Body of pancreas (tissue), 4 donors: ENCODE data around the gene RAB5B. TPM values are rescaled to one million over a fixed set of nuclear protein-coding genes. Genes with fewer than 3 reads are reported as not detected.

ENCODE experiments used
- ATAC-seq: fragments of 150-250 bp; one replicate; pipeline ENCODE4 v1.9.1; 2016
- DNase-seq, 4 donors: peaks; one replicate each; pipeline ENCODE4 v3.0.0-alpha.2; 2019
- H3K27ac ChIP-seq, 4 donors: fragments of 200-600 bp; sonication (generic); 1 replicate in 3 of 4; 2 replicates in 1 of 4; pipeline versions ENCODE4 v1.5.1 to v1.6.1; 2016 to 2019; ENCODE audit warnings: mild to moderate bottlenecking in 1 of 4, mixed read lengths in 1 of 4, moderate library complexity in 1 of 4
- H3K27me3 ChIP-seq, 2 donors: fragments of 200-600 bp; sonication (generic); one replicate each; pipeline ENCODE4 v1.6.0; 2016; ENCODE audit warnings: mild to moderate bottlenecking in 1 of 2
- H3K36me3 ChIP-seq, 2 donors: fragments of 200-600 bp; sonication (generic); replicated peaks in 1 of 2; 2 replicates each; pipeline ENCODE4 v1.5.1; 2016; ENCODE audit warnings: low read depth in 2 of 2; ENCODE audit not compliant: insufficient read depth in 1 of 2
- H3K4me1 ChIP-seq: fragments of 200-600 bp; sonication (generic); one replicate; pipeline ENCODE4 v1.6.0; 2016
- H3K4me3 ChIP-seq, 2 donors: fragments of 200-600 bp; sonication (generic); 1 replicate in 1 of 2; 2 replicates in 1 of 2; pipeline ENCODE4 v1.5.1; 2016 to 2019
- H3K9me3 ChIP-seq, 3 donors: fragments of 200-600 bp; sonication (generic); 1 replicate in 2 of 3; 2 replicates in 1 of 3; pipeline ENCODE4 v1.5.1; 2016
- CTCF ChIP-seq, 7 experiments: fragments of 450-650 bp in 4 of 7; fragments of 200-600 bp in 3 of 7; sonication (generic) in 3 of 7; IDR thresholded peaks; one replicate each; pipeline ENCODE4 v1.5.1; 2016 to 2019; ENCODE audit warnings: antibody characterized with exemption in 7 of 7
- POLR2A ChIP-seq, 3 donors: fragments of 450-650 bp; IDR thresholded peaks; one replicate each; pipeline ENCODE4 v1.6.1; 2016; ENCODE audit warnings: antibody characterized with exemption in 3 of 3, mild to moderate bottlenecking in 2 of 3
- WGBS, 2 donors: methylation state at CpG; one replicate each; pipeline ENCODE4 v1.1.5; 2017; 5-methylcytosine and 5-hydroxymethylcytosine counted together
- intact Hi-C: fragments of 100-400 bp; cut with DNase I; formaldehyde crosslinking; loops from one replicate; pipeline ENCODE4 v1.15.1; 2023
- total RNA-seq, 2 donors: library from RNA; depleted of rRNA; stranded (reverse); fragments of >200 nt; gene quantifications; one replicate each; pipeline ENCODE4 v1.1.0, GENCODE V29; 2016

Gene RAB5B
- total RNA-seq, 2 donors from 2014 or later = 28.3 to 33.9 TPM

- TF ChIP-seq CTCF (IDR thresholded peaks at IDR 0.05) = no peak
- peak; percentile 48 to 81 (median 79) for TF ChIP-seq POLR2A (IDR thresholded peaks at IDR 0.05)
- no peaks in the 10 kb centered on the region for H3K27me3 ChIP-seq
- 3 to 4% methylated on average over 14 to 49 of the region's 49 CpGs for WGBS, 2 donors
- H3K4me1 ChIP-seq = peaks cover 47% of the 10 kb centered on the region
- intact Hi-C loops = no loop called here
- DNase-seq (peak; percentile 91 to 95 (median 92)), ATAC-seq (peak; percentile 67)
- no peaks in the 10 kb centered on the region for H3K9me3 ChIP-seq
- H3K4me3 ChIP-seq = peak within 1 kb of the TSS; percentile 75 to 85
- H3K36me3 ChIP-seq = no peaks in the 10 kb centered on the region
- peak within 1 kb of the TSS; percentile 94 to 97 (median 95) for H3K27ac ChIP-seq
Measured at GRCh38 chr12:55927588-55928502, 46.0 kb upstream of the RAB5B start, which contains the start of gene PYM1. Gene PYM1 (minus strand): TSS chr12:55927894. CDS start chr12:55927761, 133 bp downstream.

GRCh38 chr12:55929306-55929791 is 44.5 kb upstream of the RAB5B start:
- H3K4me1 ChIP-seq = peaks cover 58% of the 10 kb centered on the region
- H3K9me3 ChIP-seq = no peaks in the 10 kb centered on the region
- no peaks in the 10 kb centered on the region for H3K36me3 ChIP-seq
- no peak for TF ChIP-seq POLR2A (IDR thresholded peaks at IDR 0.05)
- TF ChIP-seq CTCF (IDR thresholded peaks at IDR 0.05) = no peak
- no peak overlapping the region for H3K4me3 ChIP-seq
- H3K27me3 ChIP-seq = no peaks in the 10 kb centered on the region
- peak overlapping the region in 2 of 4 donors; percentile 67 to 97 for H3K27ac ChIP-seq
- 53 to 72% methylated on average over 8 of the region's 8 CpGs for WGBS, 2 donors
- peak in 2 of 4 donors; percentile 11 to 22 for DNase-seq
- ATAC-seq = no peak
- intact Hi-C loops = no loop called here

GRCh38 chr12:55930771-55931316 is 43.0 kb upstream of the RAB5B start, which contains the start of gene DGKA:
Gene DGKA (plus strand): TSS chr12:55931162. CDS start chr12:55936504, 5,342 bp downstream.
- H3K4me1 ChIP-seq = peaks cover 48% of the 10 kb centered on the region
- no peaks in the 10 kb centered on the region for H3K9me3 ChIP-seq
- intact Hi-C loops = no loop called here
- ATAC-seq (peak; percentile 18), DNase-seq (peak in 3 of 4 donors; percentile 33 to 45 (median 36))
- H3K36me3 ChIP-seq = no peaks in the 10 kb centered on the region
- H3K27me3 ChIP-seq = no peaks in the 10 kb centered on the region
- peak within 1 kb of the TSS; percentile 68 to 75 for H3K4me3 ChIP-seq
- peak within 1 kb of the TSS; percentile 52 to 97 (median 69) for H3K27ac ChIP-seq
- WGBS, 2 donors = 41 to 43% methylated on average over 3 of the region's 3 CpGs
- TF ChIP-seq POLR2A (IDR thresholded peaks at IDR 0.05) (no peak), CTCF (IDR thresholded peaks at IDR 0.05) (peak; percentile 26 to 62 (median 52))

- Histone ChIP-seq H3K9me3 (no peaks in the 10 kb centered on the region), H3K4me1 (peaks cover 43% of the 10 kb centered on the region), H3K36me3 (no peaks in the 10 kb centered on the region), H3K4me3 (peak overlapping the region; percentile 68 to 75), H3K27ac (peak overlapping the region; percentile 52 to 97 (median 69)), H3K27me3 (no peaks in the 10 kb centered on the region)
- ATAC-seq (no peak), DNase-seq (peak in 2 of 4 donors; percentile 11 to 30)
- intact Hi-C loops = no loop called here
- no peak for TF ChIP-seq CTCF (IDR thresholded peaks at IDR 0.05)
- TF ChIP-seq POLR2A (IDR thresholded peaks at IDR 0.05) = no peak
- WGBS, 2 donors = 7 to 12% methylated on average over 10 of the region's 10 CpGs
Measured at GRCh38 chr12:55931317-55931779, 42.5 kb upstream of the RAB5B start.
